Measurements from ENCODE around the gene CBLN3.

GRCh38 chr14:24384169-24384568 lies 45.3 kb downstream of the CBLN3 start:
- TF ChIP-seq CTCF (conservative IDR thresholded peaks at IDR 0.05; ENCODE audit: low read depth, low read length) (no peak), EZH2 (IDR thresholded peaks at IDR 0.05; ENCODE audit: low read length, unreplicated experiment) (no peak)

All from PC-3 (cell line).